Thyroid gland (tissue), 4 donors: Measurements from ENCODE around the gene KCTD18. TPM values are rescaled to one million over a fixed set of nuclear protein-coding genes. Genes with fewer than 3 reads are reported as not detected.
A peak's percentile ranks its signal among the peaks of the same experiment; 100 is the strongest.

Experiments used
- DNase-seq, 2 donors: peaks; one replicate each; pipeline ENCODE4 v3.0.0-alpha.2; 2019
- H3K27ac ChIP-seq, 3 donors: fragments of 200-600 bp; sonication (generic); 1 replicate in 2 of 3; 2 replicates in 1 of 3; pipeline ENCODE4 v1.5.1; 2016 to 2019; ENCODE audit warnings: mild to moderate bottlenecking in 1 of 3, moderate library complexity in 1 of 3
- H3K27me3 ChIP-seq: fragments of 200-600 bp; sonication (generic); one replicate; pipeline ENCODE4 v1.5.1; 2019
- H3K36me3 ChIP-seq, 2 donors: fragments of 200-600 bp; sonication (generic); one replicate each; pipeline ENCODE4 v1.5.1; 2016 to 2019
- H3K4me1 ChIP-seq, 2 donors: fragments of 200-600 bp; sonication (generic); one replicate each; pipeline ENCODE4 v1.5.1; 2017 to 2019
- H3K4me3 ChIP-seq, 3 donors: fragments of 200-600 bp; sonication (generic); replicated peaks in 1 of 3; 1 replicate in 2 of 3; 2 replicates in 1 of 3; pipeline ENCODE4 v1.5.1; 2016; ENCODE audit warnings: mild to moderate bottlenecking in 1 of 3
- H3K9me3 ChIP-seq: fragments of 200-600 bp; sonication (generic); one replicate; pipeline ENCODE4 v1.5.1; 2017
- POLR2A ChIP-seq, 2 donors: fragments of 450-650 bp; IDR thresholded peaks; one replicate each; pipeline ENCODE4 v1.6.1; 2017; ENCODE audit warnings: antibody characterized with exemption in 2 of 2, mild to moderate bottlenecking in 2 of 2, moderate library complexity in 1 of 2
- WGBS, 2 donors: methylation state at CpG; one replicate each; pipeline ENCODE4 v1.1.5; 2017; 5-methylcytosine and 5-hydroxymethylcytosine counted together
- intact Hi-C: fragments of 100-400 bp; cut with DNase I; formaldehyde crosslinking; loops from one replicate; pipeline ENCODE4 v1.15.1; 2023
- total RNA-seq, 4 donors: library from RNA; depleted of rRNA; stranded (reverse); fragments of >200 nt; gene quantifications; one replicate each; pipeline ENCODE4 v1.2.3, GENCODE V29; 2016
- TF ChIP-seq, protein P1 (sequence below), 6 experiments: fragments of 200-600 bp in 3 of 6; fragments of 450-650 bp in 3 of 6; sonication (generic) in 3 of 6; IDR thresholded peaks; one replicate each; pipeline ENCODE4 v1.5.1; 2016 to 2019; ENCODE audit warnings: antibody characterized with exemption in 6 of 6, mild to moderate bottlenecking in 2 of 6, inconsistent platforms in 1 of 6, moderate library complexity in 1 of 6

The KCTD18 gene
- total RNA-seq, 4 donors from 2014 or later, result 30.5 to 122 (median 60.4) TPM

DNA sequence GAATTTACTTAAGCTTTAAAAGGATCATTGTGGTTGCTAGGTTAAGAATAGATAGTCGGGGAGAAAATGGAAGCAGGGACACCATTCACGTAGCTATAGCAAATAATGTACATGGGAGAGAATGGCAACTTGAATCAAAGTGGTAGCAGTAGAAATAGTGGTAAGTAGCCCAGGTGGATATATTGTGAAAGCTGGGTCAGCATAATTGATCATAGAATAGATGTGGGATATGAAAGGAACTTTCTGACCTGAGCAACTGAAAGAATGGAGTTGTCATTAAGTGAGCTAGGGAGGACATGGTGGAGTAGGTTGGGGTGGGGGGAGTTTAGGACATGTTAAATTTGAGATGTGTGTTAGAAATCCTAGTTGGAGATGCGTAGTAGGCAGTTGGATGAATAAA is 18.4 kb upstream of the KCTD18 start:
- Histone ChIP-seq H3K4me3 (no peak overlapping the region), H3K9me3 (no peaks in the 10 kb centered on the region), H3K27ac (no peak overlapping the region), H3K4me1 (peaks cover 3 to 6% of the 10 kb centered on the region in 2 donors), H3K36me3 (no peaks in the 10 kb centered on the region), H3K27me3 (no peaks in the 10 kb centered on the region)
- 94% methylated on average over 2 of the region's 3 CpGs for whole genome bisulfite sequencing, 2 donors
- intact Hi-C loops, result no loop called here
- no peak for DNase-seq
- no peak for TF ChIP-seq POLR2A (IDR thresholded peaks at IDR 0.05)
- TF ChIP-seq, protein P1, sequence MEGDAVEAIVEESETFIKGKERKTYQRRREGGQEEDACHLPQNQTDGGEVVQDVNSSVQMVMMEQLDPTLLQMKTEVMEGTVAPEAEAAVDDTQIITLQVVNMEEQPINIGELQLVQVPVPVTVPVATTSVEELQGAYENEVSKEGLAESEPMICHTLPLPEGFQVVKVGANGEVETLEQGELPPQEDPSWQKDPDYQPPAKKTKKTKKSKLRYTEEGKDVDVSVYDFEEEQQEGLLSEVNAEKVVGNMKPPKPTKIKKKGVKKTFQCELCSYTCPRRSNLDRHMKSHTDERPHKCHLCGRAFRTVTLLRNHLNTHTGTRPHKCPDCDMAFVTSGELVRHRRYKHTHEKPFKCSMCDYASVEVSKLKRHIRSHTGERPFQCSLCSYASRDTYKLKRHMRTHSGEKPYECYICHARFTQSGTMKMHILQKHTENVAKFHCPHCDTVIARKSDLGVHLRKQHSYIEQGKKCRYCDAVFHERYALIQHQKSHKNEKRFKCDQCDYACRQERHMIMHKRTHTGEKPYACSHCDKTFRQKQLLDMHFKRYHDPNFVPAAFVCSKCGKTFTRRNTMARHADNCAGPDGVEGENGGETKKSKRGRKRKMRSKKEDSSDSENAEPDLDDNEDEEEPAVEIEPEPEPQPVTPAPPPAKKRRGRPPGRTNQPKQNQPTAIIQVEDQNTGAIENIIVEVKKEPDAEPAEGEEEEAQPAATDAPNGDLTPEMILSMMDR (IDR thresholded peaks at IDR 0.05), result no peak

DNA sequence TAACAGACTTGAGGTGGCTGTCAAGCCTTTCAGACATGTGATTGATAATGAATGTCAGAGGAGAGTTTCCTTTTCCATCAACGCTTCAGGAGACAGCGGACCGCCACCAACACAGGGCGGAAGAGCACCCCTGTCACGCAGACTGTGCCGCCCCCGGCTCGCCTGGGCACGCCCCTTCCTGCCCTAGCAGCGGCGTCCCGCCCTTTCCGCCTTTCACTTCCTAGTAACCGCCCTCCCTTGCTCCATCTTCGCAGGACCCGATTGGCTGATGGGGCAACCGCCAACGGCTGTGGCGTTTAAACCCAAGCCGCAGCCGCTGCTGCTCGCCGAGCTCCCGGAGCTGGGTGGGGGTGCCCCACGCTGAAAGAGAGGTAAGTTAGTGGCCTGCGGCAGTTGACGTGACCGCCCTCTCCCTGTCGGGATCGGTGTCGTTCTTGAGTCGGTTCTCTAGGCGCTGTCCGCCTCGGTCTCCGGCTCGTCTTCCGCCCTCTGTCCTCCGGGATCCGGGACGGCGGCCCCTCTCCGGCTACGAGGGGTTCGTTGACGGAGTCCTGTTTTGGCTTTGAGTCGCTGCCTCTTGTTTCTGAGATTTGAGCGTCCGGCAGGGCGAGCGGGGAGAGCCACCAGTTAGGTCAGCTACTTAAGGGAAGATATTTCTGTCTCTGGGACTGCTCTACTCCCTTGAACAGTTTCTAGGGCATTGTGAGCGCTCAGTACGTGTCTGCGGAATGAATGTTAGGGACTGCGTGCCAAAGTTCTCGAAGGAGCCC is 16.2 kb upstream of the KCTD18 start, which contains the start of gene SGO2:
TSS of gene SGO2 (plus strand) at position 326 of the 770 bp plus-strand sequence. CDS start 6,769 bp downstream, outside the sequence.
- Histone ChIP-seq H3K9me3 (no peaks in the 10 kb centered on the region), H3K27ac (no peak within 1 kb of the TSS), H3K4me1 (peaks cover 3 to 6% of the 10 kb centered on the region in 2 donors), H3K36me3 (no peaks in the 10 kb centered on the region), H3K4me3 (peak within 1 kb of the TSS; percentile 25 to 67 (median 38)), H3K27me3 (no peaks in the 10 kb centered on the region)
- DNase-seq, result peak; percentile 93 to 95
- intact Hi-C loops, result no loop called here
- 0 to 1% methylated on average over 35 to 42 of the region's 56 CpGs for WGBS, 2 donors
- TF ChIP-seq, protein P1 (IDR thresholded peaks at IDR 0.05), result no peak
- peak in 1 of 2 donors; percentile 79 for TF ChIP-seq POLR2A (IDR thresholded peaks at IDR 0.05)

DNA sequence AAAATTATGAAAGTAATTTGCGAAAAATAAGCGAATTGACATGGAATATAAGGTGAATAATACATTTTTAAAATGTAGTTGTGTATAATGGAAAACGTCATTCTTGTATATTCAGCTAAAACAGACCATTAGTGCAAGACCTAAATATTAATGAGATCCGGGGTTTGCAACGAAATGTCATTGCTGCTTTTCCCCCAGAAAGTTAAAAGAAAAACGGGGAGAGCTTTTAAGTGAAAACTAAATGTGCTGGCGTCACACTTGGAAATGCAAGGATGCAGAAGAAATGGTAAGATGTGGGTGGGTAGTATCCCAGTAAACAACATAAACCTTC is 15.6 kb upstream of the KCTD18 start:
- WGBS, 2 donors, result 18 to 22% methylated on average over 7 of the region's 7 CpGs
- H3K27me3 ChIP-seq, result no peaks in the 10 kb centered on the region
- no peak overlapping the region for H3K27ac ChIP-seq
- DNase-seq, result no peak
- no peak for TF ChIP-seq POLR2A (IDR thresholded peaks at IDR 0.05)
- TF ChIP-seq, protein P1 (IDR thresholded peaks at IDR 0.05), result no peak
- H3K36me3 ChIP-seq, result no peaks in the 10 kb centered on the region
- H3K9me3 ChIP-seq, result no peaks in the 10 kb centered on the region
- H3K4me3 ChIP-seq, result peak overlapping the region; percentile 25 to 67 (median 38)
- H3K4me1 ChIP-seq, result peaks cover 3 to 6% of the 10 kb centered on the region in 2 donors
- intact Hi-C loops, result no loop called here

DNA sequence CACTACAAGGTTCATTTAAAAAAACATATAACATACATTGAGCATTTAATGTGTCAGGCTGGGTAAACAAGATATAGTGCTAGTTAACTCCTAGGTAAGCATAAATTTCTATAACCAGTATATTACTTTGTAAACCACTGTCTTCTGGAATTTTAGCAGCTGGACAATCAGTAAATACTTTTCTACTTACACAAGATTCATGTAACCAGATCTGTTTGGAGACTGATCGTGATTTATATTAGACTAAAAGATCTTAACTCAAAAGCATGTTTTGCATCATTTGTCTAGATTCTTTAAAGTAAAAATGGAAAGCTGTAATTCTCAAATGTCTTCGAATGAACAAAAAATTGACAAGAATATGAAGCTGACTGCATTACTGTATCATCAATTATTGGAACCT is 15.2 kb upstream of the KCTD18 start:
- intact Hi-C loops, result no loop called here
- 86 to 88% methylated on average over 2 of the region's 2 CpGs for WGBS, 2 donors
- Histone ChIP-seq H3K27me3 (no peaks in the 10 kb centered on the region), H3K4me3 (peak overlapping the region in 1 of 3 donors; percentile 67), H3K36me3 (no peaks in the 10 kb centered on the region), H3K27ac (no peak overlapping the region), H3K9me3 (no peaks in the 10 kb centered on the region), H3K4me1 (peaks cover 3 to 6% of the 10 kb centered on the region in 2 donors)
- no peak for TF ChIP-seq POLR2A (IDR thresholded peaks at IDR 0.05)
- TF ChIP-seq, protein P1 (IDR thresholded peaks at IDR 0.05), result no peak
- no peak for DNase-seq

DNA sequence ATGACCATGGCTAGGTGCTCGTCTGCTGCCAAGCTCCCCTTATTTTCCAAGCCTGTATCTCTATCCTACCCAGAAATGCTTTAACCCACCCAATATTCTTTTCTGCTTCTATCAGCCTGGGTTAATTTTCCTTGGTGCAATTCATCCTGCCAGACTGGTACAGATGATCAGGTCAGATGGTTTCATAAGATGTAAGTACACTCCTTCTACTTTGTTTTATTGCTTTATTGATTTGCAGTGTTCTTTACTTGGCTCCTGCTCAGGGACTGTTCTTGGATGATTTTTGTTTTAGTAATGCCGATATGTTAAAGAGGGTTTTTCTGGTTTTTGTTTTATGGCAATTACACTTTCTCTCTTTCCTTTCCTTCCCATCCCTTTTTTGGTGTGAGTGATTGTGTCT is 13.7 kb upstream of the KCTD18 start:
- no peaks in the 10 kb centered on the region for H3K36me3 ChIP-seq
- peaks cover 3 to 6% of the 10 kb centered on the region in 2 donors for H3K4me1 ChIP-seq
- no peak overlapping the region for H3K4me3 ChIP-seq
- no peak for DNase-seq
- WGBS, 2 donors, result 76 to 83% methylated on average over 2 of the region's 2 CpGs
- intact Hi-C loops, result no loop called here
- no peak for TF ChIP-seq POLR2A (IDR thresholded peaks at IDR 0.05)
- TF ChIP-seq, protein P1 (IDR thresholded peaks at IDR 0.05), result no peak
- no peak overlapping the region for H3K27ac ChIP-seq
- no peaks in the 10 kb centered on the region for H3K27me3 ChIP-seq
- no peaks in the 10 kb centered on the region for H3K9me3 ChIP-seq
